GM19467 (cell line): ENCODE measurements around the gene GRK1.

Experiments used
- ATAC-seq: cut with Tn5 transposase; IDR thresholded peaks from one replicate; pipeline ENCODE4 v1.9.1; 2021; ENCODE audit warnings: mild to moderate bottlenecking, moderate library complexity; ENCODE audit not compliant: unreplicated experiment

Gene GRK1

GRCh38 chr13:113726961-113727411, 60.0 kb downstream of the GRK1 start:
- no peak for ATAC-seq

GRCh38 chr13:113728571-113729054, 61.6 kb downstream of the GRK1 start:
- ATAC-seq: no peak

- ATAC-seq: no peak
Measured at GRCh38 chr13:113729187-113730019, 62.4 kb downstream of the GRK1 start.

- no peak for ATAC-seq
Measured at GRCh38 chr13:113730258-113730691, 63.3 kb downstream of the GRK1 start.

GRCh38 chr13:113730831-113731191, 63.8 kb downstream of the GRK1 start:
- ATAC-seq: no peak

GRCh38 chr13:113731192-113732175, 64.5 kb downstream of the GRK1 start:
- no peak for ATAC-seq

GRCh38 chr13:113732176-113732960, 65.3 kb downstream of the GRK1 start:
- ATAC-seq: no peak

GRCh38 chr13:113732961-113733950, 66.2 kb downstream of the GRK1 start:
- ATAC-seq: no peak

GRCh38 chr13:113734099-113734825, 67.2 kb downstream of the GRK1 start:
- ATAC-seq: no peak

GRCh38 chr13:113734826-113735125, 67.8 kb downstream of the GRK1 start:
- ATAC-seq: no peak

GRCh38 chr13:113735194-113735593, 68.2 kb downstream of the GRK1 start:
- no peak for ATAC-seq

GRCh38 chr13:113735750-113736149, 68.7 kb downstream of the GRK1 start:
- no peak for ATAC-seq

- ATAC-seq: no peak
Measured at GRCh38 chr13:113736258-113736731, 69.3 kb downstream of the GRK1 start.

GRCh38 chr13:113737803-113738202, 70.8 kb downstream of the GRK1 start:
- ATAC-seq: no peak

GRCh38 chr13:113739527-113740285, 72.7 kb downstream of the GRK1 start:
- ATAC-seq: no peak

GRCh38 chr13:113740286-113740556, 73.2 kb downstream of the GRK1 start:
- ATAC-seq: no peak

GRCh38 chr13:113740661-113741060, 73.6 kb downstream of the GRK1 start:
- no peak for ATAC-seq

GRCh38 chr13:113741191-113741668, 74.2 kb downstream of the GRK1 start:
- ATAC-seq: no peak
